ENCODE results near the gene ROPN1L. TPM values are rescaled to one million over a fixed set of nuclear protein-coding genes. Genes with fewer than 3 reads are reported as not detected.
"Not testable (repeated sequence)": the region's sequence is repeated elsewhere in the genome, so short reads cannot be mapped to it uniquely, and the experiment has no call there.

The ROPN1L gene
- total RNA-seq: not detected
- long read RNA-seq, donor 1: 0 reads
- long read RNA-seq, donor 2: 0 reads

DNA sequence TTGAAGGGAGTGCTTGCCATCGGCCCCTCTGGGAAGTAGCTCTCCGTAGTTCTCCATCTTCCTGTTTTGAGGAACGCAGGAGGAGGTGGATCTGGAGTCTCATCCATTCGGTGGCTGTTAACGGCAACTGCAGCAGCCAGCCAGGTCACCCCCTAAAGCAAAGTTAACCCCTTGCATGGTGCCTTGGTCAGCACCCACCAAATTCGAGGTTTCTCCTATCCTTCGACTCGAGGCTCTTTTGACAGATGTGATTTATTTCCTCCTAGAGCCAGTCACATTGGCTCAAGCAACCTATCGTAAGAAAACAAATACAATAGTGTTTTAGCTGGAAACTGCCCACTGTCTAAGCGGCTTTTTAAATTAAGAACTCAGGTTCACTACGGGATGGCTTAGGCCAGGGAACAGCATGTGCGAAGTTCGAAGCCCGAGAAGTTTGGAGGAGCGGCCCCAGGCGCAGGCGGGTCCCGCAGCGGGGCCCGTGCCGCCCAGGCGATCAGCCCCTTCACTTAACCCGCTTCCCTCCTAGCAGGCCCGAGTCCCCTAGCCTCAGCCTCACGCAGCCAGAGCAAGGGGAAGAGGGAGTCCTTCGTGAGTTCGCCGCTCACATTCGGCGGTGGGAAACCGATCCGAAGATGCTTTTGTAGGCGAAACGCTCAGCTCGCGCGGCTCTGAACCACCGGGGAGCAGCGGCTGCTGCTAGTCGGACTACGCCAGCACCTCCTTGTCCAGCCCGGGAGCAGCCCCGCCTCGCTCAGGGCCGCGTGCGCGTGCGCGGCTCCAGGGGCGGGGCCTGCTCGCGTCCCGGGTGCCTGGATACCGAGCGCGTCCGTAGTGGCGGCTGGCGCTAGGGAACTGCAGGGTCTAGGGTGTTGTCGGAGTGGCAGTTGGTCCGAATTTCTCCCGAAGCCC is at the start of gene ROPN1L:
TSS of gene ROPN1L (plus strand) at position 797 of the 909 bp plus-strand sequence. CDS start 289 bp downstream, outside the sequence.
- intact Hi-C loops (cut with DNase I, micrococcal nuclease): no loop called here
- TF ChIP-seq CTCF (IDR thresholded peaks at IDR 0.05): no peak
- peak within 1 kb of the TSS; percentile 13 for H3K4me3 ChIP-seq
- H3K4me1 ChIP-seq (ENCODE audit: low read depth): peaks cover 13% of the 10 kb centered on the region
- H3K36me3 ChIP-seq (ENCODE audit: low read depth): no peaks in the 10 kb centered on the region
- ATAC-seq (peak; percentile 99), DNase-seq (peak; percentile 86 to 93 (median 91))
- H3K9me3 ChIP-seq: no peaks in the 10 kb centered on the region

DNA sequence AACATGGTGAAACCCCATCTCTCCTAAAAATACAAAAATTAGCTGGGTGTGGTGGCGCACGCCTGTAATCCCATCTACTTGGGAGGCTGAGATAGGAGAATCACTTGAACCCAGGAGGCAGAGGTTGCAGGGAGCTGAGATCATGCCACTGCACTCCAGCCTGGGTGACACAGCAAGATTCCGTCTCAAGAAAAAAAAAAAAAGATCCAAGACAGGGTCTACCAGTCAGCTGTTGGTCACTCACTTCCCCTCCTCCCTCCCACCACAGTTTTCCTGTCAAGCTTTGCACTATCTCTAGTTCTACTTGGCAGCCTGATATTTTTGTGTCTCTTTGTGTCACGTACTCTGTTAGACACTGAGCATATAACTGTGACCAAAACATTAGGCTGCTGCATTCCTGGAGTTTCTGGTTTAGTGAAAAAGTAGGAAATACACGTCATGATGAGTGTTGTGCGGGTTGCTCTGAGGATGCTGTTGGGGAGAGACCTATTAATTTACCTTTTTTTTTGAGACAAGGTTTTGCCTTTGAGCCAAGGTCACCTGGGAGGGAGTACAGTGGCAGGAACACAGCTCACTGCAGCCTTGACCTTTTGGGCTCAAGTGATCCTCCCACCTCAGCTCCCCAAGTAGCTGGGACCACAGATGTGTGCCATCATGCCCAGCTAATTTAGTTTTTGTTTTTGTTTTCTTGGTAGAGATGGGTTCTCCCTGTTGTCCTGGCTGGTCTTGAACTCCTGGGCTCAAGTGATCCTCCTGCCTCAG is 48.9 kb upstream of the ROPN1L start:
- H3K36me3 ChIP-seq (ENCODE audit: low read depth); intact Hi-C loops (cut with DNase I, micrococcal nuclease); H3K9me3 ChIP-seq; ATAC-seq; DNase-seq; H3K4me1 ChIP-seq (ENCODE audit: low read depth); H3K4me3 ChIP-seq: not testable (repeated sequence)

- no peaks in the 10 kb centered on the region for H3K36me3 ChIP-seq (ENCODE audit: low read depth)
- TF ChIP-seq CTCF (IDR thresholded peaks at IDR 0.05): no peak
- H3K4me1 ChIP-seq (ENCODE audit: low read depth): no peaks in the 10 kb centered on the region
- intact Hi-C loops (cut with DNase I, micrococcal nuclease): no loop called here
- no peaks in the 10 kb centered on the region for H3K9me3 ChIP-seq
- DNase-seq (no peak), ATAC-seq (no peak)
- no peak overlapping the region for H3K4me3 ChIP-seq
These were observed 48.2 kb upstream of the ROPN1L start for GRCh38 chr5:10393491-10393890.

- DNase-seq (no peak), ATAC-seq (no peak)
- no peaks in the 10 kb centered on the region for H3K36me3 ChIP-seq (ENCODE audit: low read depth)
- H3K9me3 ChIP-seq: no peaks in the 10 kb centered on the region
- TF ChIP-seq CTCF (IDR thresholded peaks at IDR 0.05): no peak
- intact Hi-C loops (cut with DNase I, micrococcal nuclease): no loop called here
- H3K4me1 ChIP-seq (ENCODE audit: low read depth): peaks cover 3% of the 10 kb centered on the region
- H3K4me3 ChIP-seq: no peak overlapping the region
These were observed 45.1 kb upstream of the ROPN1L start for GRCh38 chr5:10396552-10396951.

DNA sequence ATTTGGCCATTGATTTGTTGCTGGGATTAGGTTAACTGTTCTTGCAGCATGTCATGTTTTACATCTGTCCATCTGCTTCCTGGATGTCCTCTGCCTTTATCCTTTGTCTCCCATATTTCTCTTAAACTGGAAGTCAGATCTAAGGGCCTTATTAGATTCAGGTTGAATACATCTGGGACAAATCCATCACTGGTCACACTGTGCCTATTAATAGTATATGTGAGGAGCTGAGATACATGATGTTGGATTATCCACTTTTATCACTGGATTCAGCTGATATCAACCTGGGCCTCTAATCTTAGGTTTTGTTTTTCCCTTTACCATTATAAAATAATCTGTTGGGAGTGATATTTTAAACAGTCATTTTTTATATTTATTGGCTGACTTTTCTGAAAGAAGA is 41.8 kb upstream of the ROPN1L start:
- H3K4me1 ChIP-seq (ENCODE audit: low read depth): peaks cover 3% of the 10 kb centered on the region
- no peak for TF ChIP-seq CTCF (IDR thresholded peaks at IDR 0.05)
- intact Hi-C loops (cut with DNase I, micrococcal nuclease): no loop called here
- peaks cover 6% of the 10 kb centered on the region for H3K36me3 ChIP-seq (ENCODE audit: low read depth)
- no peak overlapping the region for H3K4me3 ChIP-seq
- ATAC-seq (no peak), DNase-seq (no peak)
- no peaks in the 10 kb centered on the region for H3K9me3 ChIP-seq

GRCh38 chr5:10400411-10400810 is 41.3 kb upstream of the ROPN1L start:
- H3K4me3 ChIP-seq: no peak overlapping the region
- peaks cover 3% of the 10 kb centered on the region for H3K4me1 ChIP-seq (ENCODE audit: low read depth)
- DNase-seq (no peak), ATAC-seq (no peak)
- no peaks in the 10 kb centered on the region for H3K9me3 ChIP-seq
- intact Hi-C loops (cut with DNase I, micrococcal nuclease): no loop called here
- H3K36me3 ChIP-seq (ENCODE audit: low read depth): peaks cover 6% of the 10 kb centered on the region
- TF ChIP-seq CTCF (IDR thresholded peaks at IDR 0.05): no peak

Data from mucosa of descending colon (tissue), 3 donors.